Measurements from ENCODE around the gene GAR1.
"Not testable (repeated sequence)": the region's sequence is repeated elsewhere in the genome, so short reads cannot be mapped to it uniquely, and the experiment has no call there.

The GAR1 gene

GRCh38 chr4:109847896-109848442, 32.4 kb downstream of the GAR1 start, which contains the start of gene LRIT3:
LRIT3 (plus strand) TSS chr4:109848107; CDS start chr4:109848202, 95 bp downstream.
- DNase-seq = no peak

- DNase-seq = no peak
Observed at GRCh38 chr4:109848501-109848900, 32.9 kb downstream of the GAR1 start.

GRCh38 chr4:109850601-109851000, 35.0 kb downstream of the GAR1 start:
- no peak for DNase-seq

- DNase-seq = not testable (repeated sequence)
Observed at GRCh38 chr4:109859426-109860300, 44.1 kb downstream of the GAR1 start.

- DNase-seq = no peak
Observed at GRCh38 chr4:109861271-109861670, 45.7 kb downstream of the GAR1 start.

- DNase-seq = no peak
Observed at GRCh38 chr4:109861916-109862511, 46.5 kb downstream of the GAR1 start.

GRCh38 chr4:109864134-109864533, 48.6 kb downstream of the GAR1 start:
- no peak for DNase-seq

- DNase-seq = no peak
Observed at GRCh38 chr4:109870061-109870460, 54.5 kb downstream of the GAR1 start.

- no peak for DNase-seq
Observed at GRCh38 chr4:109872065-109872464, 56.5 kb downstream of the GAR1 start.

GRCh38 chr4:109872950-109873656, 57.5 kb downstream of the GAR1 start:
- no peak for DNase-seq

- no peak for DNase-seq
Observed at GRCh38 chr4:109873791-109874514, 58.4 kb downstream of the GAR1 start.
